Nephron (organoid): Measurements from ENCODE around the gene ALPL.

ENCODE experiments used
- H3K27ac Mint-ChIP-seq, 3 experiments: 2 replicates each; pipeline ENCODE4 v1.8.0; 2020; ENCODE audit warnings: mixed read lengths in 3 of 3, mild to moderate bottlenecking in 2 of 3, moderate library complexity in 1 of 3
- H3K27me3 Mint-ChIP-seq: 2 replicates; pipeline ENCODE4 v1.8.0; 2021; ENCODE audit warnings: low read depth, mild to moderate bottlenecking, moderate library complexity, mixed read lengths
- H3K36me3 Mint-ChIP-seq: 2 replicates; pipeline ENCODE4 v1.8.0; 2020; ENCODE audit warnings: low read depth, mixed read lengths
- H3K4me1 Mint-ChIP-seq: 2 replicates; pipeline ENCODE4 v1.8.0; 2020; ENCODE audit warnings: mixed read lengths
- H3K4me3 Mint-ChIP-seq, 3 experiments: 2 replicates each; pipeline ENCODE4 v1.8.0; 2020; ENCODE audit warnings: mild to moderate bottlenecking in 3 of 3, mixed read lengths in 3 of 3, moderate library complexity in 2 of 3
- H3K9me3 Mint-ChIP-seq: 2 replicates; pipeline ENCODE4 v1.8.0; 2020; ENCODE audit warnings: mixed read lengths
- TF ChIP-seq, protein P1 (sequence below), 3 experiments: fragments of 200-600 bp; sonication (generic); IDR thresholded peaks; one replicate each; pipeline ENCODE4 v1.5.0; 2021; ENCODE audit warnings: antibody characterized with exemption in 3 of 3; ENCODE audit not compliant: unreplicated experiment in 3 of 3

ALPL gene

DNA sequence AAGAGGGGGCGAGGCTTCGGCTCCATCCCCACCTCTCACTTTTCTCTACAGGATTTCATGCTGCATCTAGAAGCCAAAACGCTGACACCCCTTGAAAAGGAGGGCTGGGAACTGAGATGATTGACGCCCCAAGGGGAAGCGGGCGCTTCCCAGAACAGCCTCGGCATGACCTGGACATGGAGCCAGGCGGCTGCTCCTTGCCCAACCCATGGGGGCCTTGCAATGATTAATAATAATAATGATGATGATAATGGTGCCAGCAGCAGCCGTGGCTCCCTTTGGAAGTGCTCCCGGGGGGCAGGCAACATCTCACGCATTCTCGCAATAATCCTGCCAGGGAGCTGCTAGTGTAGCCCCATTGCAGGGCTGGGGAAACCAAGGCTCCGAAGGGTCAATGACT, 81.7 kb downstream of the ALPL start:
- H3K36me3 Mint-ChIP-seq, result no peaks in the 10 kb centered on the region
- TF ChIP-seq, protein P1, sequence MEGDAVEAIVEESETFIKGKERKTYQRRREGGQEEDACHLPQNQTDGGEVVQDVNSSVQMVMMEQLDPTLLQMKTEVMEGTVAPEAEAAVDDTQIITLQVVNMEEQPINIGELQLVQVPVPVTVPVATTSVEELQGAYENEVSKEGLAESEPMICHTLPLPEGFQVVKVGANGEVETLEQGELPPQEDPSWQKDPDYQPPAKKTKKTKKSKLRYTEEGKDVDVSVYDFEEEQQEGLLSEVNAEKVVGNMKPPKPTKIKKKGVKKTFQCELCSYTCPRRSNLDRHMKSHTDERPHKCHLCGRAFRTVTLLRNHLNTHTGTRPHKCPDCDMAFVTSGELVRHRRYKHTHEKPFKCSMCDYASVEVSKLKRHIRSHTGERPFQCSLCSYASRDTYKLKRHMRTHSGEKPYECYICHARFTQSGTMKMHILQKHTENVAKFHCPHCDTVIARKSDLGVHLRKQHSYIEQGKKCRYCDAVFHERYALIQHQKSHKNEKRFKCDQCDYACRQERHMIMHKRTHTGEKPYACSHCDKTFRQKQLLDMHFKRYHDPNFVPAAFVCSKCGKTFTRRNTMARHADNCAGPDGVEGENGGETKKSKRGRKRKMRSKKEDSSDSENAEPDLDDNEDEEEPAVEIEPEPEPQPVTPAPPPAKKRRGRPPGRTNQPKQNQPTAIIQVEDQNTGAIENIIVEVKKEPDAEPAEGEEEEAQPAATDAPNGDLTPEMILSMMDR (IDR thresholded peaks at IDR 0.05; ENCODE audit: unreplicated experiment in 3 of 3), result no peak
- peaks cover 39% of the 10 kb centered on the region for H3K27me3 Mint-ChIP-seq
- H3K27ac Mint-ChIP-seq, result no peak overlapping the region
- no peaks in the 10 kb centered on the region for H3K9me3 Mint-ChIP-seq
- H3K4me1 Mint-ChIP-seq, result peaks cover 19% of the 10 kb centered on the region
- H3K4me3 Mint-ChIP-seq, result no peak overlapping the region

DNA sequence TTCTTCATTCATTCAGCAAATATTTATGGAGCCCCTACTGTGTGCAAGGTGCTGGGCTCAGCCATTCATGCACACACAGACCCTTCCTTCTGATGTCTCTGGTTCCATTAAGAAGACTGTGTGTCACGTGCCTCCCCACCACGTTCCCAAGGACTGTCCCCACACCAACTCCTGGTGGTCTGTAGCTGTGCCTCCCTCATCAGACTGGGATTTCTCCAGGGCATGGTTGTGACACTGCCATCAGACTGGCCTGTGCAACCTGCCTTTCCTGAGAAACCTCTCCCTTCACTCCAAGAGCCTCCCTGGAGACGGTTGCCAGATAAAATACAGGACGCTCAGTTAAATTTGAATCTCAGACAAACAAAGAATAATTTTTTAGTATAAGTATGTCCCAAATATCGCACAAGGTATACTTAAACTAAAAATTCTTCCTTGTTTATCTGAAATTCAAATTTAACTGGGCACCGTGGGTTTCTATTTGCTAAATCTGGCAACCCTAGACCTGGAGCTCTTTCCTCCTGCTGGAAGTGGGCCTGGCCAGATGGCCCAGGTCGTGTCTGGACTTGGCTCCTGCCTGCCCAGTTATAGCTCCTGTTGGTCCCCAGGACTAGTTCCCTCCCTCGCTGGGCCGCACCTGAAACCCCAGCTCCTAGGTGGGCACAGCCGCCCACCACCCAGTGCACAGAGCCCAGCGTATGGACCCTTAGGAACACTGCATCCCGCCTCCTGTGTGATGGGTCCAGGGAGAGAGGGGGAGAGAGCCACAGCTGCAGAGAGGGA, 83.1 kb downstream of the ALPL start:
- TF ChIP-seq, protein P1 (IDR thresholded peaks at IDR 0.05; ENCODE audit: unreplicated experiment in 3 of 3), result no peak
- no peaks in the 10 kb centered on the region for H3K36me3 Mint-ChIP-seq
- peaks cover 12% of the 10 kb centered on the region for H3K4me1 Mint-ChIP-seq
- H3K27me3 Mint-ChIP-seq, result peaks cover 35% of the 10 kb centered on the region
- no peaks in the 10 kb centered on the region for H3K9me3 Mint-ChIP-seq
- H3K27ac Mint-ChIP-seq, result no peak overlapping the region
- H3K4me3 Mint-ChIP-seq, result no peak overlapping the region

DNA sequence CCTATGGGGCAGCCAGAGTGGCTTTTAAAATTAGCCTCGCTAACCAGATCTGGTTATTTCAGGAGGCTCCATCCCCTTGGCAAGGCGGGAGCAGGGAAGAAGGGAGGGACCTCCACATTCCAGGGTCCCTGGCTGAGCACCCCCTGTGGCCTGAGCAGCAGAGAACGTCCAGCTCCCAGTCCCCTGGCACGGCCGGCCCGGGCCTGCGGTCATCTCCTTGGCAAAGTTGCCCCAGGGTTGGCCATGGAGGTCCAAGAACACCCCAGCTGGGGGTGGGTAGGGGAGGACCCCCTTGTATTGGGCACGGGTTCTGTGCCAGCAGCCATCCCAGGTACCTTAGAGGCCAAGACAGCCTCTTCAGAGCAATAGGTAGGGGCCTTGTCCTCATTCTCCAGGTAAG, 84.0 kb downstream of the ALPL start:
- Mint-ChIP-seq H3K4me1 (peaks cover 12% of the 10 kb centered on the region), H3K9me3 (no peaks in the 10 kb centered on the region), H3K27me3 (peaks cover 31% of the 10 kb centered on the region), H3K4me3 (no peak overlapping the region), H3K36me3 (no peaks in the 10 kb centered on the region), H3K27ac (no peak overlapping the region)
- TF ChIP-seq, protein P1 (IDR thresholded peaks at IDR 0.05; ENCODE audit: unreplicated experiment in 3 of 3), result no peak

DNA sequence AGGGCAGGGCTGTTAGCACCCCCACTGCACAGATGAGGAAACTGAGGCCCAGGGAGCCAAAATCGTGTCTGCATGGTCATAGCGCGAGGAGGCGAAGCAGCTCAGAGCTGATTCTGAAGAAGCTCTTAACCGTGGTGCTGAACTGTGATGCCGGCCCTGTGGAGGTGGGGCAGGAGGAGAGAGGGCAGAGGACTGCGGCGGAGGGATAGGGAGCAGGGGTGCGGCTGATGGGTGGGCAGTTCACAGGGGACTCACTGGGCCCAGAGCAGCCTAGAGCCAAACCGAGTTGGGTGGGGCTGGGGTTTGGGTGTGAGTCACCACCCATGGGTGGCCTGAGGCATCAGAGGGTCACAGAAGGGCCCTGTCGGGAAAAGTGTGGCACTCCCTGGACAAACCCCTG, 85.3 kb downstream of the ALPL start:
- Mint-ChIP-seq H3K36me3 (no peaks in the 10 kb centered on the region), H3K27me3 (peaks cover 21% of the 10 kb centered on the region), H3K4me1 (peaks cover 6% of the 10 kb centered on the region), H3K4me3 (no peak overlapping the region), H3K27ac (no peak overlapping the region), H3K9me3 (no peaks in the 10 kb centered on the region)
- TF ChIP-seq, protein P1 (IDR thresholded peaks at IDR 0.05; ENCODE audit: unreplicated experiment in 3 of 3), result no peak

DNA sequence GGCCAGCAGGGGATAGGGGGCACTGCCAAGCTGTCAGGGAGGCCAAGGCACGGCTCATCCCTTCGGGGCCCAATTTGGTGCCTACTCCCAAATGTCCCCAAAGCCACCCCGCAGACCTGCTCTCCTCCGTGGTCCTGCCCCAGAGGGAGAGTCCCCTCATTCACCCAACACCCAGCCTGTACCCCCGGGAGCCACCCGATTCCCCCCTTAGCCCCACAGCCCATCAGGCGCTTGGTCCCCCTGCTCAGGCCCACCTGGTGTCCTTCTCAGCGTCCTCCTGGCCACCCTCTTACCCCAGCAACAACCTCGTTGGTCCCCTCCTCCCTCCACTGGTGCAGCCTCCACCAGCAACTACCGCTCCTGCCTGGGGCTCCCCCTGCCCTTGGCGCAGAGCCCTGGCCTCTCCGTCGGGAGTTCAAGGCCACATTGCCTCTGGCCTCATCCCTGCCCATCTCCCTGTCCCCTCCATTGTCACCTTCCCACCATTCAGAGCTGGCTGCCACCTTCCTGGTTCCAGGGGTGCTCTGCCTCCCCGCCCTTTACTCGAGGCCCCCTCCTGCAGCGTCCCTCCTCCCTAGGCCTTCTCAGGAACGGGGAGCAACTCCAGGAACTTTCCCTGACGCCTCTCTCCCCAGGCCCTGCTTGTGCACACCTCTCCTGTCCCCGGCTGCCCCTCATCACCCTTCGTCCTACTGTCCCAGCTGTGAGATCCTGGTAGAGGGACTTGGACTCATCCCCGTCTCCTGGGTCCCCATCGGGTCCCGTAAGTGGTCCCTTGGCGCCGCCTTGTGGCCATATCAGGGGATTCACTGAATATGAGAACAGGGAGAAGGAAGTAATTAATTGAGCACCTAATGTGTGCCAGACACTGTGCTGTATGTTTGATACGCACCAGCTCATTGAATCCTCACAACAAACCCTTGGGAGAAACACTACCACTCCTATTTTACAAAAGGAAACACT, 86.0 kb downstream of the ALPL start:
- H3K36me3 Mint-ChIP-seq, result no peaks in the 10 kb centered on the region
- peaks cover 26% of the 10 kb centered on the region for H3K27me3 Mint-ChIP-seq
- no peaks in the 10 kb centered on the region for H3K9me3 Mint-ChIP-seq
- TF ChIP-seq, protein P1 (IDR thresholded peaks at IDR 0.05; ENCODE audit: unreplicated experiment in 3 of 3), result peak; percentile 49 to 58 (median 55)
- H3K4me3 Mint-ChIP-seq, result no peak overlapping the region
- no peak overlapping the region for H3K27ac Mint-ChIP-seq
- H3K4me1 Mint-ChIP-seq, result peaks cover 6% of the 10 kb centered on the region
